H1 (cell line): ENCODE measurements around the gene TPRKB. TPM values are rescaled to one million over a fixed set of nuclear protein-coding genes. Genes with fewer than 3 reads are reported as not detected.

Source experiments
- CTCF ChIA-PET: fragments of 300-600 bp; sonication (Branson Sonifier 250); formaldehyde crosslinking; loops from one replicate; lab custom pipeline; 2021; ENCODE audit not compliant: partially characterized antibody; lab: Charles Lee
- POLR2A ChIA-PET: fragments of 300-600 bp; sonication (Branson Sonifier 250); formaldehyde crosslinking; loops from one replicate; lab custom pipeline; 2021; ENCODE audit warnings: inconsistent platforms; ENCODE audit not compliant: partially characterized antibody; lab: Charles Lee
- DNase-seq, 2 experiments: peaks; one replicate each; pipeline versions ENCODE4 v3.0.0 to v3.0.0-alpha.2; 2010 to 2022; ENCODE audit warnings: low spot score in 2 of 2, low read depth in 1 of 2, mixed read lengths in 1 of 2
- FAIRE-seq: peaks from 2 replicates; lab custom pipeline; 2011; peaks lifted over from hg19 to GRCh38; lab: Jason Lieb, UNC
- H2AFZ ChIP-seq: 2 replicates; pipeline ENCODE4 v1.8.1; 2012; ENCODE audit warnings: low read length, inconsistent platforms
- H2AK5ac ChIP-seq: 2 replicates; pipeline ENCODE4 v1.6.1; 2013; ENCODE audit warnings: low read depth, low read length
- H2BK120ac ChIP-seq: replicated peaks from 2 replicates; pipeline ENCODE3; 2013; ENCODE audit warnings: low read depth, low read length, inconsistent platforms
- H2BK12ac ChIP-seq: 2 replicates; pipeline ENCODE4 v1.6.1; 2013; ENCODE audit warnings: low read depth, low read length
- H2BK15ac ChIP-seq: 2 replicates; pipeline ENCODE4 v1.6.1; 2013; ENCODE audit warnings: low read length
- H2BK20ac ChIP-seq: 2 replicates; pipeline ENCODE4 v1.6.1; 2013; ENCODE audit warnings: low read length
- H2BK5ac ChIP-seq: 2 replicates; pipeline ENCODE4 v1.6.1; 2013; ENCODE audit warnings: low read depth, low read length
- H3K14ac ChIP-seq: 2 replicates; pipeline ENCODE4 v1.6.1; 2013; ENCODE audit warnings: inconsistent platforms; ENCODE audit not compliant: insufficient read length
- H3K18ac ChIP-seq: 2 replicates; pipeline ENCODE4 v1.6.1; 2013; ENCODE audit warnings: low read length; ENCODE audit errors: extremely low read depth
- H3K23ac ChIP-seq: 2 replicates; pipeline ENCODE4 v1.6.1; 2013; ENCODE audit warnings: inconsistent platforms; ENCODE audit not compliant: insufficient read length
- H3K23me2 ChIP-seq: 2 replicates; pipeline ENCODE4 v1.6.1; 2013; ENCODE audit warnings: low read depth, low read length
- H3K27ac ChIP-seq: 2 replicates; pipeline ENCODE4 v1.6.1; 2011; ENCODE audit warnings: low read depth, low read length, inconsistent platforms
- H3K27me3 ChIP-seq, 4 experiments: replicated peaks in 1 of 4; 1 replicate in 1 of 4; 2 replicates in 3 of 4; pipeline versions ENCODE4 v1.6.1 to v1.8.1; 2011 to 2013; ENCODE audit warnings: low read length in 3 of 4, mild to moderate bottlenecking in 3 of 4, inconsistent platforms in 2 of 4, mixed read lengths in 2 of 4, moderate library complexity in 1 of 4; ENCODE audit not compliant: control insufficient read depth in 3 of 4, insufficient read depth in 3 of 4; ENCODE audit errors: extremely low read depth in 1 of 4
- H3K36me3 ChIP-seq, 4 experiments: 2 replicates each; pipeline versions ENCODE4 v1.6.1 to v1.8.1; 2011 to 2013; ENCODE audit warnings: mild to moderate bottlenecking in 4 of 4, low read length in 3 of 4, moderate library complexity in 2 of 4, control low read depth in 1 of 4, inconsistent platforms in 1 of 4; ENCODE audit not compliant: insufficient read depth in 4 of 4, control insufficient read depth in 2 of 4
- H3K4ac ChIP-seq: replicated peaks from 2 replicates; pipeline ENCODE3; 2013; ENCODE audit warnings: low read length, low read depth, mixed read lengths, inconsistent platforms; ENCODE audit not compliant: insufficient read length
- H3K4me1 ChIP-seq, 4 experiments: replicated peaks in 1 of 4; 1 replicate in 1 of 4; 2 replicates in 3 of 4; pipeline versions ENCODE4 v1.6.1 to v1.8.1; 2011 to 2013; ENCODE audit warnings: low read length in 3 of 4, inconsistent platforms in 2 of 4, mixed read lengths in 1 of 4; ENCODE audit not compliant: insufficient read depth in 4 of 4, control insufficient read depth in 3 of 4
- H3K4me2 ChIP-seq, 2 experiments: 2 replicates each; pipeline versions ENCODE4 v1.6.1 to v1.8.1; 2011 to 2013; ENCODE audit warnings: low read depth in 2 of 2, low read length in 2 of 2, control low read depth in 1 of 2, inconsistent platforms in 1 of 2, mild to moderate bottlenecking in 1 of 2; ENCODE audit not compliant: insufficient read depth in 1 of 2
- H3K4me3 ChIP-seq, 4 experiments: fragments of 200-600, 300-600 bp in 1 of 4; sonication (generic), shearing (Covaris generic), sonication (Bioruptor Twin) in 1 of 4; 2 replicates each; pipeline versions ENCODE4 v1.5.1 to v1.8.1; 2011 to 2016; ENCODE audit warnings: low read length in 4 of 4, low read depth in 3 of 4, control low read depth in 2 of 4, inconsistent platforms in 2 of 4, mild to moderate bottlenecking in 2 of 4, mixed read lengths in 1 of 4, moderate library complexity in 1 of 4; ENCODE audit not compliant: insufficient read depth in 2 of 4; ENCODE audit errors: extremely low read depth in 1 of 4
- H3K56ac ChIP-seq: replicated peaks from 2 replicates; pipeline ENCODE3; 2013; ENCODE audit warnings: low read depth, mild to moderate bottlenecking, mixed read lengths, low read length, inconsistent platforms; ENCODE audit not compliant: insufficient read length
- H3K79me1 ChIP-seq: 2 replicates; pipeline ENCODE4 v1.6.1; 2013; ENCODE audit warnings: low read depth, low read length, control low read depth
- H3K79me2 ChIP-seq, 2 experiments: 2 replicates each; pipeline versions ENCODE4 v1.6.1 to v1.8.1; 2012 to 2013; ENCODE audit warnings: low read length in 2 of 2, mild to moderate bottlenecking in 2 of 2, inconsistent platforms in 1 of 2; ENCODE audit not compliant: insufficient read depth in 2 of 2, control insufficient read depth in 1 of 2
- H3K9ac ChIP-seq, 4 experiments: replicated peaks in 1 of 4; 1 replicate in 1 of 4; 2 replicates in 3 of 4; pipeline versions ENCODE4 v1.6.1 to v1.8.1; 2011 to 2013; ENCODE audit warnings: low read depth in 3 of 4, low read length in 3 of 4, control low read depth in 2 of 4, mild to moderate bottlenecking in 2 of 4, moderate library complexity in 2 of 4, inconsistent platforms in 1 of 4; ENCODE audit errors: extremely low read depth in 1 of 4
- H3K9me3 ChIP-seq, 2 experiments: 2 replicates each; pipeline versions ENCODE4 v1.6.1 to v1.8.1; 2012 to 2013; ENCODE audit warnings: mild to moderate bottlenecking in 2 of 2, moderate library complexity in 2 of 2, control low read depth in 1 of 2, inconsistent platforms in 1 of 2, low read depth in 1 of 2, low read length in 1 of 2, mixed read lengths in 1 of 2; ENCODE audit not compliant: insufficient read depth in 2 of 2
- H4K20me1 ChIP-seq, 2 experiments: replicated peaks in 1 of 2; 2 replicates each; pipeline versions ENCODE3 to v1.8.1; 2011 to 2013; ENCODE audit warnings: inconsistent platforms in 2 of 2, low read length in 2 of 2, mild to moderate bottlenecking in 1 of 2; ENCODE audit not compliant: insufficient read depth in 2 of 2, control insufficient read depth in 1 of 2
- H4K5ac ChIP-seq: 2 replicates; pipeline ENCODE4 v1.6.1; 2013; ENCODE audit warnings: low read length, low read depth, mixed read lengths, inconsistent platforms; ENCODE audit not compliant: insufficient read length
- H4K8ac ChIP-seq: 2 replicates; pipeline ENCODE4 v1.8.0; 2013; ENCODE audit warnings: mild to moderate bottlenecking, moderate library complexity, low read length, inconsistent platforms; ENCODE audit not compliant: insufficient read depth; ENCODE audit errors: extremely low read depth
- H4K91ac ChIP-seq: replicated peaks from 2 replicates; pipeline ENCODE3; 2013; ENCODE audit warnings: low read length, mixed read lengths, inconsistent platforms; ENCODE audit not compliant: insufficient read length
- JUN ChIP-seq: IDR thresholded peaks from 2 replicates; pipeline ENCODE4 v1.6.1; 2011; ENCODE audit warnings: low read depth, mild to moderate bottlenecking, improper control_type of control experiment, low read length
- SIX5 ChIP-seq: IDR thresholded peaks from 2 replicates; pipeline ENCODE4 v1.6.1; 2011; ENCODE audit warnings: mild to moderate bottlenecking, low read depth, low read length
- WGBS, 2 experiments: shearing (Covaris generic) in 1 of 2; methylation state at CpG; one replicate each; pipeline versions ENCODE4 v1.1.6 to v1.1.7; 2013 to 2015; ENCODE audit warnings: low lambda C conversion rate in 2 of 2, mixed read lengths in 2 of 2, inconsistent platforms in 1 of 2, low coverage in 1 of 2, missing lambda C conversion rate in 1 of 2; ENCODE audit not compliant: insufficient replicate concordance in 2 of 2, insufficient coverage in 1 of 2, insufficient read length in 1 of 2; ENCODE audit errors: extremely low coverage in 1 of 2, missing lambda C conversion rate in 1 of 2; 5-methylcytosine and 5-hydroxymethylcytosine counted together
- polyA plus RNA-seq, 7 experiments: library from polyadenylated mRNA; depleted of rRNA in 3 of 7; stranded (reverse) in 5 of 7; unstranded in 2 of 7; fragments of >200 nt in 5 of 7; fragments of 200-250 nt in 2 of 7; gene quantifications; 1 replicate in 5 of 7; 2 replicates in 1 of 7; 4 replicates in 1 of 7; pipeline versions ENCODE4 v1.2.1 to v1.2.3, GENCODE V29; 2011 to 2013; ENCODE audit warnings: missing spikeins in 2 of 7, mixed read lengths in 2 of 7
- total RNA-seq: library from RNA; stranded (reverse); fragmentation: NEBNext Ultra II Directional; extraction: Animal tissue kit (Norgen Biotek cat#: 25700); gene quantifications from 2 replicates; pipeline ENCODE4 v1.2.1, GENCODE V29; 2021

TPRKB gene
- total and polyA plus RNA-seq, 2 of the 8 experiments (the other 6 are each of a cell fraction or from before 2014, with no cell fraction given): 40.3 to 41.6 TPM

DNA sequence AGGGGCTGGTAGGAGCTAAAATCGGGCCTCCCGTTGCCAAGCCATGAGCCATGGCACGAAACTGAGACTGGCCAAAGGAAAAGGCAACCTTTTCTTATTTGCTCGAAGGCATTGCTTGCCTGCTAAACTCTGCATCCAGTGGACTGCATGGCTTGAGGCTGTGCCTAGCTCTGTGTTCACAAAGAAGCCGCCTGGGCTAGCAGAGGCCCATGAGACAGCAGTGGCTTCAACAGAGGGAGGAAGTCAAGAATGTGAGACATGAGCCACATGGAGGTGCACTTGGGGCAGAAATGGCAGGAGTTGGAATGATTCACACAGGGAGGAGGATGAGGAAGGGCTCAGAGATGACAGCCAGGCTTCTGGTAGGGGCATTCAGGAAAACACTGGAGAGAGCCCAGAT, 33.5 kb downstream of the TPRKB start:
- Histone ChIP-seq H3K27me3 (no peaks in the 10 kb centered on the region; a peak in 1 of 7 replicates), H4K91ac (no peak overlapping the region), H3K9me3 (peaks cover 8 to 15% of the 10 kb centered on the region in 2 experiments; a peak in 3 of 4 replicates), H2BK12ac (no peak overlapping the region), H4K20me1 (no peaks in the 10 kb centered on the region), H3K79me1 (no peaks in the 10 kb centered on the region), H2BK15ac (no peak overlapping the region), H3K4me3 (no peak overlapping the region), H3K23ac (no peak overlapping the region), H2BK120ac (no peak overlapping the region), H3K4me1 (no peaks in the 10 kb centered on the region), H4K5ac (no peak overlapping the region), H3K56ac (no peak overlapping the region), H3K14ac (no peak overlapping the region), H3K23me2 (no peaks in the 10 kb centered on the region), H3K4me2 (no peak overlapping the region), H3K4ac (no peak overlapping the region), H3K27ac (no peak overlapping the region), H2BK20ac (no peak overlapping the region), H2AFZ (no peak overlapping the region), H3K18ac (no peak overlapping the region), H4K8ac (no peak overlapping the region), H3K36me3 (no peaks in the 10 kb centered on the region), H2AK5ac (no peak overlapping the region), H2BK5ac (no peak overlapping the region), H3K79me2 (no peaks in the 10 kb centered on the region), H3K9ac (no peak overlapping the region)
- ChIA-PET CTCF (interaction anchor here (1.3 to 1.5 kb wide), 2 partner anchors 14 to 24 kb away, joined by 3 read pairs; no protein-coding TSS in a partner anchor), POLR2A (no interaction called here)
- no peak for TF ChIP-seq SIX5
- no peak for TF ChIP-seq JUN
- DNase-seq (no peak), FAIRE-seq (no peak)
- WGBS, 2 experiments: 85% methylated on average over 5 of the region's 5 CpGs; no CpG with 5 or more reads in 1 of the 2 experiments
